CD4-positive, alpha-beta T cell treated with Interleukin-2 at 100 ng/mL for 4 hours (primary cell): ENCODE results near the gene EN2.

Experiments used
- DNase-seq: peaks from one replicate; pipeline ENCODE4 v3.0.0-alpha.2; 2020; ENCODE audit warnings: low spot score

Gene EN2

DNA sequence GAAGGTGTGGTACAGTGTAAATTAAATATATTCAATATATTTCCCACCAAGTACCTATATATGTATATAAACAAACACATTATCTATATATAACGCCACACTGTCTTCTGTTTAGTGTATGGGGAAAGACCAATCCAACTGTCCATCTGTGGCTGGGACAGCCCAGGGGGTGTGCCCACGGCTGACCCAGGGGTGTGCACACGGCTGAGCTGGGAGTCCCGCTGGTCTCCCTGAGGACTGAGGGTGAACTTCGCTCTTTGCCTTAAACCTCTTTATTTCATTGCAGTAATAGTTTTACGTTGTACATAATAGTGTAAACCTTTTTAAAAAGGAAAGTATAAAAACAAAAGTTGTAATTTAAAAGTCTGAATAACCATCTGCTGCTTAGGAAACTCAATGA is 6.3 kb downstream of the EN2 start:
- DNase-seq = no peak

DNA sequence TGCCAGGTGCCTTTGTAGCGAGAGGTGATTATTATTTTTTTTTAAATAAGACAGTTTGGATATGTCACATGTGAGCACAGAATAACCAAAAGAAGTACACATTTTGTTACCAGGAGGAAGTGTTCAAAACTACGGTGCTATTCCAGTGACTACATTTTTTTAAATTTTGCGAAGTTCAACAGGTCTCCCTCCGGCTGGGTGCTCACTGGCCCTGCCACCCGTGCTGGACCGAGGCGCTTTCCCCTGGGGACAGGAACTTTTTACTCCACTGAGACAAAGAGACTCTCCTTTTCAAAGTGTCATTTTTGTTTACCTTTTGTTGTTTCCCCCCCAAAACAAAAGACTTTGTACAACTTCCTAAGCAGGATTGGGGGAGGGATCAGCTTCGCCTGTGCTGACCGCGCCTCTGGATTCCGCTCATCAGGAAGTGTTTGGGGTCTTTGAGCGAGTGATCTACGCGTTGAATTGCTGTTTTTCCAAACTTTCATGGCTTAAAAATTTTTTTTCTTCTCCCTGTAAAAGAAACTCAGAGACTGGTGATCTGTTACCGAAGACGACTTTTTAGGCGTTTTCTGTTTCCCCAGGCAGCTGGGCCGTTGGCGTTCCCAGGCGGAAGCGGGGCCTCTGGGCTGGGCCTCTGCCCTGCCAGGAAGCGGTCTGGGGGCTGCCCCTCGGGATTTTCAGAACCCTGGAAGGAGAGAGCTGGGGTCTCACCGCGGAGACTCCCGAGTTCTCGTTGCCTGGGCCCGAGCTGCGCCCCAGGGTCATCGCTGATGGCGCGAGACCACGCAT is 7.2 kb downstream of the EN2 start:
- DNase-seq = no peak

DNA sequence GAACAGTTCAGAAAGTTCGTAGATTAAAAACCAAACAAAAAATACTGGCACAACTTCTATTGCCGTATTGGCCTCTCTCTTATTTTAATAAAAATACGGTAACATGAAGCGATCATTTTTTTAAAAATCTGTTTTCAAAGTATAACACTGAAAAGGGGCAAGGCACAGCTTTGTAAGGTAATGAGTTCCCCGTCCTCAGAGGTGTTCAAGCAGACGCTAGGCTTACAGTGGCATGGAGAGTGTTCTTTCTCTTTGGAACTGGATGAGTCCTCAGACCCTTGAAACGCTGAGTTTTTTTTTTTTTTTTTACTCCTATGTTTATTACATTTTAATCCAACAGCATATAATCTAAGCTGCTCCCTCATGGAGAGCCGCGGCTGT is 7.8 kb downstream of the EN2 start:
- DNase-seq = no peak

DNA sequence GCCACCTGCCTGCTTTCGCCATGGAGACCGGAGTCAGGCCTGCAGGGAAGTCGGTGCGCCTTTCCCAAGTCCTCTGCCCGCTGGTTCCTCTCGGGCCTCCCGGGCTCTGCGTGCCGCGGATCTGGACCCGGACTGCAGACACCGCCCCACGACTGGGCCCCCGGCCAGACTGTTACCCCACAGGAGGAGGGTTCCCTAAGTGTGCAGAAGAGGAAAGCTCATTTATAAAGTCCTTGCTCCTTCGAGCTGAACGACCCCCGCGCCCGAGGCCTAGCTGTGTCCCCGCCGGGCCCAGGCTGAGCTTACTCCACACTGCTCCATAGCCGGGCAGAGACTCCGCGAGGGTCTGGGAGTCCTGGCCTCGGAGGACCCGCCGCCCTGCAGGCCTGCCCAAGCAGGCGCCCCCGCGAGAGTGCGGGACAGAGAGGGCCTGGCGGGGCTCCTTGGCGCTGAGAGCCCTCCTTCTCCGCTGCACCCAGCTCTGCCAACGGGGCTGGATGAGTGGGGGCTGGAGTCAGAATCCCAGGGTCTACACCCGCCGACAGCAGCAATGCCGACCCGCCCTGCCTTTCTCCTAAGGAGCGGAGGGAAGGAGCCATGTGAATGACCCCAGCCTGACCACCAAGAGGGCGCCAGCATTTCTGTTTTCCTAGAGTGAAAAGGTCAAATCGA is 8.3 kb downstream of the EN2 start:
- no peak for DNase-seq

DNA sequence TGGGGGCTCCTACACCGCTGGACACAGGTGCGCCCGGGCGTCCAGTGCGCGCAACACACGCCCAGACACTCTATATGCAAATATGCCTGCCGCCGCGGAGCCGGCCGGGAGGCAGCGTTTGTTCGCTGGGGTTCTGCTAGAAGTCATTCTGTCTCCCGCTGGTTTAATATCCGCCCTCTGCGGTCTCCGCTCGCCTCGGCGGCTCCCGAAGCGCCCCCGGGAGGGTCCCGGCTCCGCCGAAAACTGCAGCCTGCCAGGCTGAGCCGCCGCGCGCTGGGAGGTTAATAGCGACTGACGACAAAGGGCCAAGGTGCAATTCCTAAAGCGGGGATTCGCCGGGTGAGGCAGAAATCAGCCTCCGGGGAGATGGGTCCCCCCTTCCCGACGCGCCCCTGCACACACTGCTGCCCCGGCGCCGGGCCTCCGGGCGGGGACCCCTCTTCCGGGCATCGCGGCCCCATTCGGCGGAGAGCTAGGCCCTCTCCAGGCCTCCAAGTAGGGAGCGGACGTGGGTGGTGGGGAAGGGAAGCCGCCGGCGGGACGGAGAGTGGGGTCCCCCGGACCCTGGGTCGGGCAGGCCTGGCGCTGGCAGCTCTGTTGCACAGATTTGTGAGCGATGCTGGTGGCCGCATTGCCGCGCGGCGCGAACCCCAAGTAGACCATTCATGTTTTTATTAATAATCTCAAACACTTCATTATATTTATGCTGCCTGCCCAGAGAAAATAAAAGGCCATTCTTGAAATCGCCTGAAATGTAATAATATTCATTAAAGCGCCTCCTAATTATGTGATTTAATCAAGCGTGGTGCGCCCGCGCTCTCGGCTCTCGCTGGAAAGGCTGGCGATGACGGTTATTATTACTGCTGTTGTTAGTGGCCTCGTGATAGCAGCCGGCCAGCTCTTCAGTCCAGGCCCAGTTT is 9.1 kb downstream of the EN2 start:
- DNase-seq = no peak

DNA sequence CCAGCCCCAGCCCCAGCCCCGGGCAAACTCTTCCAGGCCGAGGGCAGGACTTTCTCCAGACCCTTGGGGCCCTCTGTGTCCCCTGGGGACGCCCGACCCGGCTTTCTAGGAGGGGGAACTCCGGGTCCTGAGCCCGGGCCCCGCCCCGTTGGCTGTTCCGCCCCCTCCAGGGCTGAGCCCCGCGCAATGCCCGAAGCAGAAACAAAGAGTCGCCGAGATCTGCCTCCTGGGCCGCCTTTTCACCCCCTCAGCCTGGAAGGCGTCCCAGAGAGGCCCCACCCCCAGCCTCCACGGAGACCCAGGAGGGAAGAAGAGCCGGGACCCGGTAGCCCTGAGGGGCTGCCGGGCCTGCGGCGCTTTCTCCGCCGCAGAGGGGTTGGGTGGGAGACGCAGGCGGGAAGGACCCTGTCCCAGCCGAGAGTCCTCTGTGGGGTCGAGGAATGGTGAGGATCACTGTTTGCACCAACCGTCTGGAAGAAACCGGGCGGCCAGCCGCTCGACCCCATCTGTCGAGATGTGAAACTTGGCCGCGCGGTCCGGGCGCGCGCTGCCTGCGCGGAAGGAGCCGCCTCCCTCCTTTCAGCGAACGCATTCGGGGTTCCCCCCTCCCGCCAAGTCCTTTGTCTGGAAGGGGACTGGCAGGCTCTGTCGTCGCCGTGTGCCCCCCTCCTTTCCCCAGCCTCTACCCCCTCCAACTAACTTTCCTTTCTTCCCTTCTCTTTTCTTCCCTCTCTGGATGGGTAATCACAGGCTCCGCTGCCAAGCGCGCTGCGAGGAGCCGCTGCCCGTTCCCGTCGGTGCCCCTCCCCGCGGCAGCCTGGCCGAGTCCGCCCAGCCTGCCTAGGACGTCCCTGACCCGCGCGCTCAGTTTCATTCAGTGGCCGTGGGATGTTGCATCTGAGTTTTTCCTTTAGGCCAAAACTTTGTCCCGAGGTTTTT is 10.2 kb downstream of the EN2 start:
- no peak for DNase-seq

DNA sequence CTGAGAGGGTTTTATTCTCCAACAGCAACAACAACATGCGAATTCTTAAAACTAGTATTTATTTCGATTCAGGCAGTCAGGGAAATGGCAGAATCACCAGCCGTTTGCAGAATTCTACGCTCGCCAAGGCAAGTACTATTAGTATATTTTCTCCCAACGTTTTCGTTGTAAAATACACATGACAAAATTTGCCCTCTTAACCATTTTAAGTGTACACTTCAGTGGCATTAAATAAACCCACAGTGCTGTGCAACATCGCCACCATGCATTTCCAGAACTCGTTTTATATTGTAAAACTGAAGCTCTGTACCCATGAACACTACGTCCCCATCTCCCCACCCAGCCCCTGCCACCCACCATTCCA is 10.8 kb downstream of the EN2 start:
- DNase-seq = no peak

DNA sequence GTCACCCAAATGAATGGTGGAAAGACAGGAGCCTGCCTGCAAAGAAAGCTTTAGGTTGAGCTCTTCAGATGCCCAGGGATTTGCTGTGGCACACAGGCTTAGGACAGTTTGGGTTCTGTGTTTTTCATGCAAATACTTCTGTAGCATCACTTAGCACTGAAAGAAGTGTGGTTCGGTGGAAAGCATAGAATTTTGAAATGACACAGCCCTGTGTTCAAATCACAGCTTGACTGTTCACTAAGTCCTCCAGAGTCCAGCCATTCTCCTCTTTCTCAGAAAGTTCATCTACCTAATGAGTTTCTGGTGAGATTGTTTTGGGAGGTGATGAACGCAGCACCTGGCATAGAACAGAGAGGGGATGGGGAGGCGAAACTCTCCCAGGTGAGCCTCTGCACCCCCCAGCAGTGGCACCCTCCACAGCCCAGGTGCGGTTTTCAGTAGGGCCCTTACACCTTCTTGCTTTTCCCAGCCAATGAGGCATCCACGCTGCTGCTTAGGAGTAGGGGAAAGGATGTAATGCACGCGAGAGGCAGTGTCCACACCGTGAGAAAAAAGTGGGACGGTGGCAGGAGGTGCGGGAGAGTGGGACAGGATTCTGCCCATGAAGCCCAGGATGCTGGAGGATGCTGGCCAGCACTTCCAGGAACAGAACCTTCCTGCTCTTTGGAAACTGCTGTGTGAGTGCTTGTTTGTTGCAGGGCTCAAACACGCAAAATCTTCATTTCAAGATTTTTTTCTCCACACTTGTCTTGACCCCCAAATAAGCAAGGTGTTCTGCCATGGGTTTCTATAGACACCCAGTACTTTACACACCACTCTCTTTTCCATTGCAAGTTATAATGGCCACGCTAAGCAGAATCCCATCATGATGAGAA is 11.6 kb downstream of the EN2 start:
- DNase-seq = no peak

DNA sequence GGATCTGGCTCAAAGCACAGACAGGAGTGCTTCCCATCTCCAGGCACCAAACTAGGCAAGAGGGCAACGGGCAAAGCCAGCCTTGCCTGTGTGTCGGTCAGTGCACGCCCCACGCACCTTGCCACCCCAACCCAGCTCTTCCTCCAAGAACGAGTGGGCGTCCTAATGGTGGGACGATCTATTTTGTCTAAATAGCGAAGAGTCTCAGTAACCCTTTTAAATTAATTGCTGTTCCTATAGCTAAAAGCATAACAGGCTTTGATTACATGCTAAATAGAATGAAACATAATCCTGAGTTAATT is 12.2 kb downstream of the EN2 start:
- DNase-seq = no peak

DNA sequence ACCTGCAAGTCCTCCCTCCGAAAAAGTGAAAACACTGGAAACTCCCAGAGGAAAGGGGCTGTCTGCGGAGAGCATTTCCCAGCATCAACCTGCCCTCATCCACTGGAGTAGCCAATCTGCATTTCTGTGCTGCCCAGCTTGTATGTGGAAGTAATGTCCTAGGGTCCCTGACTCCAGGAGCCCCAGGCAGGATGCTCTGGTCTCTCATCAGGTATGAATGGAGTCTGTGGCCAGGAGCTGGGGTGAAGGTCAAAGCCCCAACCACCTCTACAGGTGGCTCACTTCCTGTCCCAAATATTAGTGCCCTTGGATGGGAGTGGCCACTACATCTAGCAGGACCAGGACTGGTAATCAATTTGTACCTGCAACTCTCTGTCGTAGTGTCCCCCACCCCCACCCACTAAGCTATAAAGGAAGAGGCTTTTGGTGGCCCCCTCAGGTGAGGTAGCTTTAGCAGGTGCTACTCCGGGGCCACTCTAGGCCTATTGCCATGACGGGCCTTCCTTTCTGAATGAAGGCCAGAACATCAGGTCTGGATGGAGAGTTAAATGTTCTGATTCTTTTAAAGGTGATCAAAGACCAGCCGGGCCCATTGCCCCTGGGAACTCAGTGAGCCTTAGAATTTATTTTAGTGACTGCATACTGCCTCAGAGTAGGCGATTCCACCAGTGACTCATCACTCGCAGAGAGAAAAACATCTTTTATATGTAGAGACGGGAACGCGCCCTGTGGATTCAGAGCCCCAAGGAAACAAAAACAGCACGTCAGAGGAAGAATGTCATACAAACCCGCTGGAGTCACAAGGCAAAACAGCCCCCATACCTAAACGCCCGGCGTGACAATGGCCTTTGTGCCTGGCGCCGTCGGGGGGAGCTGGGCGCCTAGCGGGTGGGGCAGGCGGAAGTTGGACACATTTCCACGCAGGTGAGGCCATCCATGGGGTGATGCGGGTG is 13.0 kb downstream of the EN2 start:
- no peak for DNase-seq

DNA sequence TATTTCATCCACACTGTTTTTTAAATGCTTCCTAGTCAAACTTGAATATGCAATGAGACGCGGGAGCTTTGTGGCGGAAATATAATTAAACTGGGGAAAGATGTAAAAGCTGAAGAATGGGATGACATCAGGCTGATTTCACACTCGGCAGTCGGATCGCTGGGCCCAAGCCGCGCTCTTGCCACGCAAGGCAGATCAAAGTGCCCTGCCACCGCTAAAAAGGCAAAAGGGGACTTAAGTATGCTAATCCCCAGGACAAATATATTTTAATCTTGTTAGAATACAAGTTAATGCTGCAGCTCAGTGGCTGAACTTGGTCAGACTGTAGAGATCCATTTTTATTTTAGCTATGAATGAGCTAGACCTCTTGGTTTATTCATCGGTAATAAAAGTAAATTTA is 13.8 kb downstream of the EN2 start:
- no peak for DNase-seq

DNA sequence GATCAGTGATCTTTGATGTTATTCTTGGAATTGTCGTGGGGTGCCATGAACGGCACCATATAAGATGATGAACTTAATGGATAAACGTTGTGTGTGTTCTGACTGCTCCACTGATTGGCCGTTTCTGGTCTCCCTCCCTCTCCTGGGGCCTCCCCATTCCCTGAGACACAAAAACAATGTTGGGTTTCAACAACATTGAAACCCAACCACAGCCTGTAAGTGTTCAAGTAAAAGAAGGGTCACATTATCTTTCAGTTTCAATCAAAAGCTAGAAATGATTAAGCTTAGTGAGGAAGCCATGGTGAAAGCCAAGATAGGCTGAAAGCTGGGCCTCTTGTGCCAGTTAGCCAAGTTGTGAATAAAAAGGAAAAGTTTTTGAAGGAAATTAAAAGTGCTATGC is 19.5 kb downstream of the EN2 start:
- DNase-seq = no peak

DNA sequence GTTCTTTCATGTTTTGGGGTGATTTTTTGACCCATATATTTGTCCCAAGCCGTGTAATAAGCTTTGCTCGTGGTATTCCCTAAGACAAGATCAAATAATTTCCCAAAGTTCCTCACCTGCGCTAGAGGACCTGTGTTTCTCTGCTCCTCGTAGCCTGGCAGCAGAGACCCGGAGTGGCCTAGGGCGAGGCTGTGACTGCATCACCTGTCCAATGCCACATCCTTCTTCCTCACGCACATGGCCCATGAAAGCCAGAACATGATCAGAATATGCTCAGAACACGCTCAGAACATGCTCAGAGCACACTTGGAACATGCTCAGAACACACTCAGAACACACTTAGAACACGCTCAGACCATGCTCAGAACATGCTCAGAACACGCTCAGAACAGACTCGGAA is 23.8 kb downstream of the EN2 start:
- no peak for DNase-seq

DNA sequence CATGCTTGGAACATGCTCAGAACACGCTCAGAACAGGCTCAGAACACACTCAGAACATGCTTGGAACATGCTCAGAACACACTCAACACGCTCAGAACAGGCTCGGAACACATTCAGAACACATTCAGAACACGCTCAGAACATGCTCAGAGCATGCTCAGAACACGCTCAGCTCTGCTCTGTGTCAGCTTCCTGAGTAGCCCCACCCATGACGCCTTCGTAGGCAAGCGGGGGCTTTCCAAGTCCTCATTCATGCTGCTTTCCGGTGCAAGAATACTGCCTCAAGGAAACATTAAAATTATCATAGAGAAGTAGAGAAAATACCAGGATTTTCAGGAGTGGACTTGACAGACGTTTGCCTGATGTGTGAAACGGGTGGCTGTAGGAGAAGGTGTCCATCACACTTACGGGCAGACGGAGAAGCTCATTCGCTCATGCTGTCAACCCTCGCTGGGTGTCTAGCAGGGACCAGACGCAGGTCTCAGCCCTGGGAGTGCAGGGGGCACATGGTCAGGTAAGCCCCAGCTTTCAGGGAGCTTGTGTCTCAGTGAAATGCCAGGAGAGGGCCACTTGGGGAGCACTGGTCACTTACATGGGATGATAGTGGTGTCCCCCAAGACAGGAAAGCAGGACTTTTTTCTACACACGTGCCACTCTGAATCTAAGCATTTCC is 24.7 kb downstream of the EN2 start:
- DNase-seq = no peak

DNA sequence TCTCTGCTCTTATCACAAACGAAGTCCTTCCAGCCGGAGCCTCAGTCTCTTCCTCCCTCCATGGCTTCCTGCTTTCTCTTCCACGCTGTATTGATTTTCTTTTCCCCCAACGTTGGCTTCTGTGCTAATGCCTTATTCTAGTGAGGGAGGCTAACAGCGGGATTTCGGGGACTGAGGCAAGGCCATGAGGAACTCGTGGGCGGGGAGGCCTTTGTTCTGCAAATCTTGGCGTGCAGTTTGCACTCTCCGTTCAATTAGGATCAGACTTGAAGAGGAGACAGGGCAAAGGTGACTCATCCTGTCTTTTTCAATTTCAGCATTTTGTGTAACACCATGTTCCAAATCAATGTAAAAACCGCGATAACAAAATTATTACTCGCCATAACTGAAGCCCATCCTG is 25.3 kb downstream of the EN2 start:
- no peak for DNase-seq

DNA sequence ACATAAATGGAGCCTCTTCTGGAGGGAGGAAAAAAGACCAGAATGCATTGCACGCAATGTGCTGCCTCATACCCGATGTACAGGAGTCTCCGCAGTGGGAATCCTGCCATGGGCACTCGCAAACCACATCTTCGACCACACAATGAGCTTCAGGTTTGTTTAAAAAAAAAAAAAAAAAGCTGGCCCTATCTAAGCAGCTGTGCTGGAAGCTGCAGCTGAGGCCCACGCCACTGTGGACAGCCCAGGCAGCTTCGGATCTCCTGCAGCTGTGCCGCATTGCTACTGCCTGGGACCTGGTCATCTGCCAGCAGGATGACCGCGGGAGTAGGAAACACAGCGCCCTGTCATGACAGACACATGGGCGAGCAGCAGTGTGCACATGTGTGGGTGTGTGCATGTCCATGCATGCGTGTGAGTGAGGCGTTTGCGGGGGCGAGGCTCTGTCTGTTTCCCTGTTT is 26.0 kb downstream of the EN2 start:
- no peak for DNase-seq

DNA sequence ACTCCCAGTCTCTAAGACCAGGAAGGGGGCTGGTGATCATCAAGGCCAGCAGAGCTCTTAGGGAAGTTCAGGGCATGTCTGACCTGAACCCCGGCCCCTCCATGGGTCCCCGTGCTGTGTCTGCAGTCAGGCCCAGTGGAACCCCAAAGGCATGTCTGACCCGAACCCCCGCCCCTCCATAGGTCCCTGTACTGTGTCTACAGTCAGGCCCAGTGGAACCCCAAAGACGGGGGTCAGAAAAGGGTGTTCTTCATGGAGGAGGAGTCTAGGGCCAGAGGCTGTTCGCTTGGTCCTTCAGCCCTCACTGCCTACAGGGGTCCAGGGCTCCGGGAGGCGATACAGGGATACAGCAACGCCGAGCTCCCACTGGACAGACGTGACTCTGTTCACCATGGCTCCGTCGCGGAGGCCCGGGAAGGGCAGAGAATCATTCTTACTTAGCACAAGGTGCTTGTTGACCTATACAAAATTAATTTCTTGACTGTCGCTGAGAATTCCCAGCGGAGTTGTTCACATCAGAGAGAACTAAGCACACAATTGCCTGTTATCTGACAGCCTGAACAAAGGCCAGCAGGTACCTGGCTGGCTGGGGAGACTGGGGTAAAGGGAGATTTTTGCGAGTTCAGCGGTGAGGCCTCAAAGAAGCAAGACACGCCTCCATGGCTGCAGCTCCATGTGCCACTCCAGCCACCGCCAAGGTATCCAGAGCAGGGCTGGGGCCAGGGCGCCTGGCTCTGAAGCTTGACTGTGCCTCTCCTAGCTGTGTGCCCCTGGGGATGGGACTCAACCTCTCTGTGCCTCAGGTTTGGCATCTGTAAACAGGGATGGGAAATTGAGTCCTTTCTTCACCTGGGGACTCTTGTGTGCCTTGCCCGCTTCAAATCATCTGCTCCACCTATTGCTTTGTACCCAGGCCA is 26.8 kb downstream of the EN2 start:
- DNase-seq = no peak
